GM23338 (cell line): ENCODE measurements around the gene CTNNBIP1. TPM values are rescaled to one million over a fixed set of nuclear protein-coding genes. Genes with fewer than 3 reads are reported as not detected.

ENCODE experiments used
- ATAC-seq: fragments of 200-7000 bp; cut with Tn5 transposase; 3 replicates; pipeline ENCODE4 v1.9.1; 2020
- DNase-seq: peaks from one replicate; pipeline ENCODE4 v3.0.0-alpha.2; 2015; ENCODE audit warnings: low spot score
- H2AFZ ChIP-seq: fragments of 200-600 bp; sonication (generic); 2 replicates; pipeline ENCODE4 v1.8.0; 2016; ENCODE audit warnings: antibody characterized with exemption, mild to moderate bottlenecking, moderate library complexity
- H3F3A ChIP-seq: fragments of 200-600 bp; sonication (generic); replicated peaks from 2 replicates; pipeline ENCODE4 v1.8.0; 2017; ENCODE audit warnings: antibody characterized with exemption, mixed run types, low read depth
- H3K27ac ChIP-seq: fragments of 200-600 bp; sonication (generic); 2 replicates; pipeline ENCODE4 v1.6.1; 2016; ENCODE audit warnings: low read depth
- H3K27me3 ChIP-seq: fragments of 200-600 bp; sonication (generic); 2 replicates; pipeline ENCODE4 v1.8.0; 2016; ENCODE audit warnings: mild to moderate bottlenecking, mixed run types, moderate library complexity; ENCODE audit not compliant: insufficient read depth
- H3K36me3 ChIP-seq: fragments of 200-600 bp; sonication (generic); 2 replicates; pipeline ENCODE4 v1.8.0; 2016; ENCODE audit warnings: mild to moderate bottlenecking; ENCODE audit not compliant: insufficient read depth
- H3K4me1 ChIP-seq: fragments of 200-600 bp; sonication (generic); 2 replicates; pipeline ENCODE4 v1.8.0; 2016; ENCODE audit warnings: mild to moderate bottlenecking, moderate library complexity; ENCODE audit not compliant: insufficient read depth
- H3K4me2 ChIP-seq: fragments of 200-600 bp; sonication (generic); 2 replicates; pipeline ENCODE4 v1.7.1; 2017; ENCODE audit warnings: mixed run types
- H3K4me3 ChIP-seq: fragments of 200-600 bp; sonication (generic); 2 replicates; pipeline ENCODE4 v1.6.1; 2016; ENCODE audit warnings: mixed run types
- H3K79me2 ChIP-seq: fragments of 200-600 bp; sonication (generic); replicated peaks from 2 replicates; pipeline ENCODE4 v1.8.0; 2017; ENCODE audit warnings: mild to moderate bottlenecking; ENCODE audit not compliant: insufficient read depth
- H3K9me2 ChIP-seq: fragments of 200-600 bp; sonication (generic); 2 replicates; pipeline ENCODE4 v1.8.0; 2017; ENCODE audit not compliant: insufficient read depth
- H4K20me1 ChIP-seq: fragments of 200-600 bp; sonication (generic); replicated peaks from 2 replicates; pipeline ENCODE4 v1.8.0; 2017; ENCODE audit warnings: mild to moderate bottlenecking; ENCODE audit not compliant: insufficient read depth
- H3K27ac Mint-ChIP-seq: 2 replicates; pipeline ENCODE4 v1.8.0; 2020; ENCODE audit warnings: inconsistent platforms, mild to moderate bottlenecking, moderate library complexity, mixed read lengths
- H3K27me3 Mint-ChIP-seq: 3 replicates; pipeline ENCODE4 v1.8.0; 2022; ENCODE audit warnings: low read depth, mild to moderate bottlenecking, moderate library complexity, mixed read lengths, inconsistent platforms; ENCODE audit not compliant: insufficient read depth, poor library complexity
- H3K36me3 Mint-ChIP-seq: 3 replicates; pipeline ENCODE4 v1.8.0; 2021; ENCODE audit warnings: low read depth, mild to moderate bottlenecking, inconsistent platforms, moderate library complexity, mixed read lengths
- H3K4me1 Mint-ChIP-seq: 3 replicates; pipeline ENCODE4 v1.8.0; 2020; ENCODE audit warnings: mild to moderate bottlenecking, inconsistent platforms, mixed read lengths
- H3K4me3 Mint-ChIP-seq: 3 replicates; pipeline ENCODE4 v1.8.0; 2021; ENCODE audit warnings: moderate library complexity, mild to moderate bottlenecking, inconsistent platforms, mixed read lengths
- H3K9me3 Mint-ChIP-seq: 3 replicates; pipeline ENCODE4 v1.8.0; 2020; ENCODE audit warnings: moderate library complexity, mild to moderate bottlenecking, inconsistent platforms, mixed read lengths
- CREB1 ChIP-seq: fragments of 250-450 bp; sonication (Bioruptor Pico); IDR thresholded peaks from 2 replicates; pipeline ENCODE4 v1.5.0; 2020; ENCODE audit warnings: low read depth, mild to moderate bottlenecking, moderate library complexity
- EZH2 ChIP-seq: fragments of 200-600 bp; sonication (generic); IDR thresholded peaks from one replicate; pipeline ENCODE4 v1.8.0; 2017; ENCODE audit warnings: antibody characterized with exemption, mild to moderate bottlenecking, low read depth; ENCODE audit not compliant: unreplicated experiment
- EZH2phosphoT487 ChIP-seq: fragments of 200-600 bp; sonication (generic); IDR thresholded peaks from one replicate; pipeline ENCODE4 v1.8.1; 2018; ENCODE audit warnings: antibody characterized with exemption; ENCODE audit not compliant: unreplicated experiment
- JUNB ChIP-seq: IDR thresholded peaks from one replicate; pipeline ENCODE4 v1.6.1; 2016; ENCODE audit warnings: antibody characterized with exemption; ENCODE audit not compliant: unreplicated experiment
- NANOG ChIP-seq: IDR thresholded peaks from 2 replicates; pipeline ENCODE4 v1.6.1; 2016; ENCODE audit warnings: antibody characterized with exemption, borderline replicate concordance
- POLR2AphosphoS5 ChIP-seq: IDR thresholded peaks from 2 replicates; pipeline ENCODE4 v1.6.1; 2016; ENCODE audit warnings: antibody characterized with exemption, low read depth
- STAT1 ChIP-seq: IDR thresholded peaks from one replicate; pipeline ENCODE4 v1.6.1; 2016; ENCODE audit warnings: antibody characterized with exemption; ENCODE audit not compliant: unreplicated experiment
- ZNF114 ChIP-seq: fragments of 250-450 bp; sonication (Bioruptor Pico); IDR thresholded peaks from 2 replicates; pipeline ENCODE4 v1.5.0; 2020; ENCODE audit warnings: mild to moderate bottlenecking, moderate library complexity
- ZNF331 ChIP-seq: fragments of 250-450 bp; sonication (Bioruptor Pico); IDR thresholded peaks from 2 replicates; pipeline ENCODE4 v1.5.0; 2020; ENCODE audit warnings: low read depth, mild to moderate bottlenecking, moderate library complexity
- polyA plus RNA-seq: library from polyadenylated mRNA; unstranded; fragments of >200 nt; fragmentation: Nextera tagmentation; extraction: Ambion mirVana; gene quantifications from 2 replicates; pipeline ENCODE4 v1.2.1, GENCODE V29; 2016
- total RNA-seq: library from RNA; depleted of rRNA; stranded (reverse); fragments of >200 nt; shearing (Covaris generic); gene quantifications from 2 replicates; pipeline ENCODE4 v1.2.3, GENCODE V29; 2014
- TF ChIP-seq, protein P1 (sequence below), 2 experiments: fragments of 200-600 bp in 1 of 2; sonication (generic) in 1 of 2; conservative IDR thresholded peaks; 2 replicates each; pipeline versions ENCODE4 v1.5.1 to v1.6.1; 2016 to 2017; ENCODE audit warnings: antibody characterized with exemption in 2 of 2, low read depth in 2 of 2, mild to moderate bottlenecking in 2 of 2, moderate library complexity in 1 of 2
- TF ChIP-seq, protein P2 (sequence below): fragments of 250-450 bp; sonication (Bioruptor Pico); IDR thresholded peaks from 2 replicates; pipeline ENCODE4 v1.5.0; 2020; ENCODE audit warnings: mild to moderate bottlenecking, moderate library complexity
- TF ChIP-seq, protein P3 (sequence below): IDR thresholded peaks from 2 replicates; pipeline ENCODE4 v1.6.1; 2016; ENCODE audit warnings: antibody characterized with exemption
- TF ChIP-seq, protein P4 (sequence below): IDR thresholded peaks from one replicate; pipeline ENCODE4 v1.6.1; 2018; ENCODE audit warnings: antibody characterized with exemption; ENCODE audit not compliant: unreplicated experiment

Gene CTNNBIP1
- total and polyA plus RNA-seq, 2 experiments from 2014 or later = 30.3 to 55.1 TPM

DNA sequence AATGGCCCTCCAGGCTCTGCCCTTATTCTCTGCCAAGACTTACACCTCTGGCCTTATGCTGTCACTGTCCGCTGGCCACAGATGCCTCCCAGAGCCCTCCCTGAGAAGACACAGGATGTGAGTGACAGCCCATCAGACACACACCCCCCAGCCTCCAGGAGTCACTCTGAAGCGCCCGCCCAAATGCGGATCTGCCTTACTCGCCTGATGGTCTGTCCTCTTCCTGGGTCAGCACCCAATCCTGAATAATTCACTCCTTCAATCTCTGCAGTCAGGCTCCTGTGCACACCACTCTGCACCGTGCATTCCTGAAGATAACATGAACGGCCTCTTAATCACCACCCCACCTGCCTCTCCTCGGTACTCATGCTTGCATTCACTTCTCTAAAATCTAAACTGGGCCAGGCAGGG, 101.0 kb downstream of the CTNNBIP1 start:
- peaks cover 99% of the 10 kb centered on the region for H3K79me2 ChIP-seq
- H3K4me3 ChIP-seq = no peak overlapping the region
- no peaks in the 10 kb centered on the region for H3K27me3 ChIP-seq
- TF ChIP-seq JUNB (no peak), EZH2phosphoT487 (no peak), NANOG (no peak), POLR2AphosphoS5 (no peak), ZNF331 (CRISPR knock-in tag) (no peak), CREB1 (no peak), ZNF114 (no peak), STAT1 (no peak), EZH2 (no peak)
- TF ChIP-seq, protein P1, sequence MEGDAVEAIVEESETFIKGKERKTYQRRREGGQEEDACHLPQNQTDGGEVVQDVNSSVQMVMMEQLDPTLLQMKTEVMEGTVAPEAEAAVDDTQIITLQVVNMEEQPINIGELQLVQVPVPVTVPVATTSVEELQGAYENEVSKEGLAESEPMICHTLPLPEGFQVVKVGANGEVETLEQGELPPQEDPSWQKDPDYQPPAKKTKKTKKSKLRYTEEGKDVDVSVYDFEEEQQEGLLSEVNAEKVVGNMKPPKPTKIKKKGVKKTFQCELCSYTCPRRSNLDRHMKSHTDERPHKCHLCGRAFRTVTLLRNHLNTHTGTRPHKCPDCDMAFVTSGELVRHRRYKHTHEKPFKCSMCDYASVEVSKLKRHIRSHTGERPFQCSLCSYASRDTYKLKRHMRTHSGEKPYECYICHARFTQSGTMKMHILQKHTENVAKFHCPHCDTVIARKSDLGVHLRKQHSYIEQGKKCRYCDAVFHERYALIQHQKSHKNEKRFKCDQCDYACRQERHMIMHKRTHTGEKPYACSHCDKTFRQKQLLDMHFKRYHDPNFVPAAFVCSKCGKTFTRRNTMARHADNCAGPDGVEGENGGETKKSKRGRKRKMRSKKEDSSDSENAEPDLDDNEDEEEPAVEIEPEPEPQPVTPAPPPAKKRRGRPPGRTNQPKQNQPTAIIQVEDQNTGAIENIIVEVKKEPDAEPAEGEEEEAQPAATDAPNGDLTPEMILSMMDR (conservative IDR thresholded peaks at IDR 0.05; ENCODE audit: low read depth in 2 of 2) = no peak
- TF ChIP-seq, protein P2, sequence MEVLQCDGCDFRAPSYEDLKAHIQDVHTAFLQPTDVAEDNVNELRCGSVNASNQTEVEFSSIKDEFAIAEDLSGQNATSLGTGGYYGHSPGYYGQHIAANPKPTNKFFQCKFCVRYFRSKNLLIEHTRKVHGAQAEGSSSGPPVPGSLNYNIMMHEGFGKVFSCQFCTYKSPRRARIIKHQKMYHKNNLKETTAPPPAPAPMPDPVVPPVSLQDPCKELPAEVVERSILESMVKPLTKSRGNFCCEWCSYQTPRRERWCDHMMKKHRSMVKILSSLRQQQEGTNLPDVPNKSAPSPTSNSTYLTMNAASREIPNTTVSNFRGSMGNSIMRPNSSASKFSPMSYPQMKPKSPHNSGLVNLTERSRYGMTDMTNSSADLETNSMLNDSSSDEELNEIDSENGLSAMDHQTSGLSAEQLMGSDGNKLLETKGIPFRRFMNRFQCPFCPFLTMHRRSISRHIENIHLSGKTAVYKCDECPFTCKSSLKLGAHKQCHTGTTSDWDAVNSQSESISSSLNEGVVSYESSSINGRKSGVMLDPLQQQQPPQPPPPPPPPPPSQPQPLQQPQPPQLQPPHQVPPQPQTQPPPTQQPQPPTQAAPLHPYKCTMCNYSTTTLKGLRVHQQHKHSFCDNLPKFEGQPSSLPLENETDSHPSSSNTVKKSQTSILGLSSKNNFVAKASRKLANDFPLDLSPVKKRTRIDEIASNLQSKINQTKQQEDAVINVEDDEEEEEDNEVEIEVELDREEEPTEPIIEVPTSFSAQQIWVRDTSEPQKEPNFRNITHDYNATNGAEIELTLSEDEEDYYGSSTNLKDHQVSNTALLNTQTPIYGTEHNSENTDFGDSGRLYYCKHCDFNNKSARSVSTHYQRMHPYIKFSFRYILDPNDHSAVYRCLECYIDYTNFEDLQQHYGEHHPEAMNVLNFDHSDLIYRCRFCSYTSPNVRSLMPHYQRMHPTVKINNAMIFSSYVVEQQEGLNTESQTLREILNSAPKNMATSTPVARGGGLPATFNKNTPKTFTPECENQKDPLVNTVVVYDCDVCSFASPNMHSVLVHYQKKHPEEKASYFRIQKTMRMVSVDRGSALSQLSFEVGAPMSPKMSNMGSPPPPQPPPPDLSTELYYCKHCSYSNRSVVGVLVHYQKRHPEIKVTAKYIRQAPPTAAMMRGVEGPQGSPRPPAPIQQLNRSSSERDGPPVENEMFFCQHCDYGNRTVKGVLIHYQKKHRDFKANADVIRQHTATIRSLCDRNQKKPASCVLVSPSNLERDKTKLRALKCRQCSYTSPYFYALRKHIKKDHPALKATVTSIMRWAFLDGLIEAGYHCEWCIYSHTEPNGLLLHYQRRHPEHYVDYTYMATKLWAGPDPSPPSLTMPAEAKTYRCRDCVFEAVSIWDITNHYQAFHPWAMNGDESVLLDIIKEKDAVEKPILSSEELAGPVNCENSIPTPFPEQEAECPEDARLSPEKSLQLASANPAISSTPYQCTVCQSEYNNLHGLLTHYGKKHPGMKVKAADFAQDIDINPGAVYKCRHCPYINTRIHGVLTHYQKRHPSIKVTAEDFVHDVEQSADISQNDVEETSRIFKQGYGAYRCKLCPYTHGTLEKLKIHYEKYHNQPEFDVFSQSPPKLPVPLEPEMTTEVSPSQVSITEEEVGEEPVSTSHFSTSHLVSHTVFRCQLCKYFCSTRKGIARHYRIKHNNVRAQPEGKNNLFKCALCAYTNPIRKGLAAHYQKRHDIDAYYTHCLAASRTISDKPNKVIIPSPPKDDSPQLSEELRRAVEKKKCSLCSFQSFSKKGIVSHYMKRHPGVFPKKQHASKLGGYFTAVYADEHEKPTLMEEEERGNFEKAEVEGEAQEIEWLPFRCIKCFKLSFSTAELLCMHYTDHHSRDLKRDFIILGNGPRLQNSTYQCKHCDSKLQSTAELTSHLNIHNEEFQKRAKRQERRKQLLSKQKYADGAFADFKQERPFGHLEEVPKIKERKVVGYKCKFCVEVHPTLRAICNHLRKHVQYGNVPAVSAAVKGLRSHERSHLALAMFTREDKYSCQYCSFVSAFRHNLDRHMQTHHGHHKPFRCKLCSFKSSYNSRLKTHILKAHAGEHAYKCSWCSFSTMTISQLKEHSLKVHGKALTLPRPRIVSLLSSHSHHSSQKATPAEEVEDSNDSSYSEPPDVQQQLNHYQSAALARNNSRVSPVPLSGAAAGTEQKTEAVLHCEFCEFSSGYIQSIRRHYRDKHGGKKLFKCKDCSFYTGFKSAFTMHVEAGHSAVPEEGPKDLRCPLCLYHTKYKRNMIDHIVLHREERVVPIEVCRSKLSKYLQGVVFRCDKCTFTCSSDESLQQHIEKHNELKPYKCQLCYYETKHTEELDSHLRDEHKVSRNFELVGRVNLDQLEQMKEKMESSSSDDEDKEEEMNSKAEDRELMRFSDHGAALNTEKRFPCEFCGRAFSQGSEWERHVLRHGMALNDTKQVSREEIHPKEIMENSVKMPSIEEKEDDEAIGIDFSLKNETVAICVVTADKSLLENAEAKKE = no peak
- TF ChIP-seq, protein P3, sequence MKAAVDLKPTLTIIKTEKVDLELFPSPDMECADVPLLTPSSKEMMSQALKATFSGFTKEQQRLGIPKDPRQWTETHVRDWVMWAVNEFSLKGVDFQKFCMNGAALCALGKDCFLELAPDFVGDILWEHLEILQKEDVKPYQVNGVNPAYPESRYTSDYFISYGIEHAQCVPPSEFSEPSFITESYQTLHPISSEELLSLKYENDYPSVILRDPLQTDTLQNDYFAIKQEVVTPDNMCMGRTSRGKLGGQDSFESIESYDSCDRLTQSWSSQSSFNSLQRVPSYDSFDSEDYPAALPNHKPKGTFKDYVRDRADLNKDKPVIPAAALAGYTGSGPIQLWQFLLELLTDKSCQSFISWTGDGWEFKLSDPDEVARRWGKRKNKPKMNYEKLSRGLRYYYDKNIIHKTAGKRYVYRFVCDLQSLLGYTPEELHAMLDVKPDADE = no peak
- TF ChIP-seq, protein P4, sequence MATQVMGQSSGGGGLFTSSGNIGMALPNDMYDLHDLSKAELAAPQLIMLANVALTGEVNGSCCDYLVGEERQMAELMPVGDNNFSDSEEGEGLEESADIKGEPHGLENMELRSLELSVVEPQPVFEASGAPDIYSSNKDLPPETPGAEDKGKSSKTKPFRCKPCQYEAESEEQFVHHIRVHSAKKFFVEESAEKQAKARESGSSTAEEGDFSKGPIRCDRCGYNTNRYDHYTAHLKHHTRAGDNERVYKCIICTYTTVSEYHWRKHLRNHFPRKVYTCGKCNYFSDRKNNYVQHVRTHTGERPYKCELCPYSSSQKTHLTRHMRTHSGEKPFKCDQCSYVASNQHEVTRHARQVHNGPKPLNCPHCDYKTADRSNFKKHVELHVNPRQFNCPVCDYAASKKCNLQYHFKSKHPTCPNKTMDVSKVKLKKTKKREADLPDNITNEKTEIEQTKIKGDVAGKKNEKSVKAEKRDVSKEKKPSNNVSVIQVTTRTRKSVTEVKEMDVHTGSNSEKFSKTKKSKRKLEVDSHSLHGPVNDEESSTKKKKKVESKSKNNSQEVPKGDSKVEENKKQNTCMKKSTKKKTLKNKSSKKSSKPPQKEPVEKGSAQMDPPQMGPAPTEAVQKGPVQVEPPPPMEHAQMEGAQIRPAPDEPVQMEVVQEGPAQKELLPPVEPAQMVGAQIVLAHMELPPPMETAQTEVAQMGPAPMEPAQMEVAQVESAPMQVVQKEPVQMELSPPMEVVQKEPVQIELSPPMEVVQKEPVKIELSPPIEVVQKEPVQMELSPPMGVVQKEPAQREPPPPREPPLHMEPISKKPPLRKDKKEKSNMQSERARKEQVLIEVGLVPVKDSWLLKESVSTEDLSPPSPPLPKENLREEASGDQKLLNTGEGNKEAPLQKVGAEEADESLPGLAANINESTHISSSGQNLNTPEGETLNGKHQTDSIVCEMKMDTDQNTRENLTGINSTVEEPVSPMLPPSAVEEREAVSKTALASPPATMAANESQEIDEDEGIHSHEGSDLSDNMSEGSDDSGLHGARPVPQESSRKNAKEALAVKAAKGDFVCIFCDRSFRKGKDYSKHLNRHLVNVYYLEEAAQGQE = no peak
- peak overlapping the region; percentile 80 for H3K27ac ChIP-seq
- Mint-ChIP-seq H3K27me3 (peaks cover 15% of the 10 kb centered on the region), H3K4me3 (no peak overlapping the region; the same call in 2 of the 3 replicates), H3K9me3 (no peaks in the 10 kb centered on the region), H3K27ac (peak overlapping the region; percentile 30), H3K36me3 (no peaks in the 10 kb centered on the region), H3K4me1 (peaks cover 35% of the 10 kb centered on the region)
- H3K4me2 ChIP-seq = no peak overlapping the region
- no peaks in the 10 kb centered on the region for H3K36me3 ChIP-seq
- ATAC-seq (peak; percentile 19), DNase-seq (no peak)
- H3F3A ChIP-seq = peaks cover 19% of the 10 kb centered on the region; the same call in 1 of the 2 replicates
- H4K20me1 ChIP-seq = peaks cover 67% of the 10 kb centered on the region
- no peak overlapping the region for H2AFZ ChIP-seq
- peaks cover 30% of the 10 kb centered on the region for H3K4me1 ChIP-seq
- H3K9me2 ChIP-seq = no peaks in the 10 kb centered on the region
